Prostate gland (tissue), 2 donors: ENCODE measurements around the gene HADHA. TPM values are rescaled to one million over a fixed set of nuclear protein-coding genes. Genes with fewer than 3 reads are reported as not detected.
"Not testable (repeated sequence)": the region's sequence is repeated elsewhere in the genome, so short reads cannot be mapped to it uniquely, and the experiment has no call there.

Experiments used
- DNase-seq: peaks from one replicate; pipeline ENCODE4 v3.0.0-alpha.2; 2019; ENCODE audit warnings: low spot score
- H3K27ac ChIP-seq, 2 donors: fragments of 200-600 bp; sonication (generic); 2 replicates each; pipeline ENCODE4 v1.5.1; 2017 to 2019
- H3K27me3 ChIP-seq: fragments of 200-600 bp; sonication (generic); replicated peaks from 2 replicates; pipeline ENCODE4 v1.5.1; 2019; ENCODE audit not compliant: insufficient read depth
- H3K36me3 ChIP-seq, 2 donors: fragments of 200-600 bp; sonication (generic); 1 replicate in 1 of 2; 2 replicates in 1 of 2; pipeline versions ENCODE4 v1.5.1 to v1.8.1; 2017 to 2019
- H3K4me1 ChIP-seq: fragments of 200-600 bp; sonication (generic); replicated peaks from 2 replicates; pipeline ENCODE4 v1.5.1; 2019
- H3K4me3 ChIP-seq, 2 donors: fragments of 200-600 bp; sonication (generic); 2 replicates each; pipeline ENCODE4 v1.5.1; 2017 to 2019
- H3K9me3 ChIP-seq: fragments of 200-600 bp; sonication (generic); 2 replicates; pipeline ENCODE4 v1.5.1; 2017
- POLR2A ChIP-seq: fragments of 450-650 bp; IDR thresholded peaks from one replicate; pipeline ENCODE4 v1.6.1; 2016; ENCODE audit warnings: antibody characterized with exemption, mild to moderate bottlenecking
- POLR2AphosphoS5 ChIP-seq: sonication (generic); formaldehyde crosslinking; IDR thresholded peaks from one replicate; pipeline ENCODE4 v1.6.1; 2017; ENCODE audit warnings: antibody characterized with exemption
- WGBS: methylation state at CpG from one replicate; pipeline ENCODE4 v1.1.5; 2018; 5-methylcytosine and 5-hydroxymethylcytosine counted together
- intact Hi-C: fragments of 100-400 bp; cut with DNase I; formaldehyde crosslinking; loops from one replicate; pipeline ENCODE4 v1.14.2; 2022
- total RNA-seq, 2 donors: library from RNA; depleted of rRNA; stranded (reverse); fragments of >200 nt; gene quantifications; one replicate each; pipeline ENCODE4 v1.1.0, GENCODE V29; 2016
- TF ChIP-seq, protein P1 (sequence below), 4 experiments: fragments of 200-600 bp in 2 of 4; fragments of 450-650 bp in 2 of 4; sonication (generic) in 2 of 4; IDR thresholded peaks; 1 replicate in 3 of 4; 2 replicates in 1 of 4; pipeline ENCODE4 v1.5.1; 2016 to 2019; ENCODE audit warnings: antibody characterized with exemption in 4 of 4, mild to moderate bottlenecking in 2 of 4, moderate library complexity in 2 of 4

The HADHA gene
- total RNA-seq, 2 donors from 2014 or later, result 96.6 to 107 TPM

- WGBS, result 79% methylated on average over 14 of the region's 14 CpGs
- Histone ChIP-seq H3K4me1 (peaks cover 4% of the 10 kb centered on the region), H3K9me3 (no peaks in the 10 kb centered on the region), H3K4me3 (no peak overlapping the region), H3K27ac (no peak overlapping the region), H3K27me3 (no peaks in the 10 kb centered on the region), H3K36me3 (no peaks in the 10 kb centered on the region)
- DNase-seq, result no peak
- no peak for TF ChIP-seq POLR2A
- TF ChIP-seq POLR2AphosphoS5, result no peak
- TF ChIP-seq, protein P1, sequence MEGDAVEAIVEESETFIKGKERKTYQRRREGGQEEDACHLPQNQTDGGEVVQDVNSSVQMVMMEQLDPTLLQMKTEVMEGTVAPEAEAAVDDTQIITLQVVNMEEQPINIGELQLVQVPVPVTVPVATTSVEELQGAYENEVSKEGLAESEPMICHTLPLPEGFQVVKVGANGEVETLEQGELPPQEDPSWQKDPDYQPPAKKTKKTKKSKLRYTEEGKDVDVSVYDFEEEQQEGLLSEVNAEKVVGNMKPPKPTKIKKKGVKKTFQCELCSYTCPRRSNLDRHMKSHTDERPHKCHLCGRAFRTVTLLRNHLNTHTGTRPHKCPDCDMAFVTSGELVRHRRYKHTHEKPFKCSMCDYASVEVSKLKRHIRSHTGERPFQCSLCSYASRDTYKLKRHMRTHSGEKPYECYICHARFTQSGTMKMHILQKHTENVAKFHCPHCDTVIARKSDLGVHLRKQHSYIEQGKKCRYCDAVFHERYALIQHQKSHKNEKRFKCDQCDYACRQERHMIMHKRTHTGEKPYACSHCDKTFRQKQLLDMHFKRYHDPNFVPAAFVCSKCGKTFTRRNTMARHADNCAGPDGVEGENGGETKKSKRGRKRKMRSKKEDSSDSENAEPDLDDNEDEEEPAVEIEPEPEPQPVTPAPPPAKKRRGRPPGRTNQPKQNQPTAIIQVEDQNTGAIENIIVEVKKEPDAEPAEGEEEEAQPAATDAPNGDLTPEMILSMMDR (IDR thresholded peaks at IDR 0.05), result no peak
- intact Hi-C loops, result no loop called here
Measured at GRCh38 chr2:26169681-26170414, 74.6 kb downstream of the HADHA start.

- Histone ChIP-seq H3K27ac (no peak overlapping the region), H3K36me3 (no peaks in the 10 kb centered on the region), H3K27me3 (no peaks in the 10 kb centered on the region), H3K4me1 (peaks cover 4% of the 10 kb centered on the region), H3K9me3 (no peaks in the 10 kb centered on the region), H3K4me3 (no peak overlapping the region)
- DNase-seq, result no peak
- 89% methylated on average over 5 of the region's 5 CpGs for WGBS
- intact Hi-C loops, result no loop called here
- TF ChIP-seq, protein P1 (IDR thresholded peaks at IDR 0.05), result no peak
- no peak for TF ChIP-seq POLR2AphosphoS5
- TF ChIP-seq POLR2A, result no peak
Measured at GRCh38 chr2:26169226-26169625, 75.2 kb downstream of the HADHA start.

DNA sequence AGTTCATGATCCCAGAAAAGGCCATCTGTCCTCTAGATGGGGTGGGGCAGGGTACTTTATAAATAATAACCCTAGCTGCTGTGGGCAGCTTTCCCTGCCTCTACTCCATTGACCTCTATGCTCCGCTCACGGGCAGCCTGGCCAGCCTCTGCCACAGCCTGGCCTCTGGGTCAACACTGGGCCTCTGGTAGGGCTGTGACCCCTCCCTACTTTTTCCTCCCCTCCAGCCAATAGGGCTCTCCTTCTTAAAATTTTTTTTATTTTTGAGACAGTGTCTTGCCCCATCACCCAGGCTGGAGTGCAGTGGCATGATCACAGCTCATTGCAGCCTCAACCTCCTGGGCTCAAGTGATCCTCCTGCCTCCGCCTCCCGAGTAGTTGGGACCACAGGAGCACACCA is 75.6 kb downstream of the HADHA start:
- WGBS, result 96% methylated on average over 4 of the region's 4 CpGs

DNA sequence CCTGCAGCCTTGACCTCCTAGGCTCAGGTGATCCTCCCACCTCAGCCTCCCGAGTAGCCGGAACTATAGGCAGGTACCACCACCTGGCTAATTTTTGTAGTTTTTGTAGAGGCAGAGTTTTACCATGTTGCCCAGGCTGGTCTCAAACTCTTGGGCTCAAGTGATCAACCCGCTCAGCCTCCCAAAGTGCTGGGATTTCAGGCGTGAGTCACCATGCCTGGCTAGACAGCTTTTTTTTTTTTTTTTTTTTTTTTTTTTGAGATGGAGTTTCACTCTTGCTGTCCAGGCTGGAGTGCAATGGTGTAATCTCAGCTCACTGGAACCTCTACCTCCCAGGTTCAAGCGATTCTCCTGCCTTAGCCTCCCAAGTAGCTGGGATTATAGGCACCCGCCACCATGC is 77.9 kb downstream of the HADHA start:
- H3K27me3 ChIP-seq, H3K4me1 ChIP-seq, H3K36me3 ChIP-seq, intact Hi-C loops, H3K27ac ChIP-seq, H3K9me3 ChIP-seq, DNase-seq, H3K4me3 ChIP-seq: not testable (repeated sequence)
- WGBS, result 97% methylated on average over 6 of the region's 6 CpGs

More for the DNA sequence above, 75.6 kb downstream of the HADHA start:
- TF ChIP-seq POLR2A (no peak), POLR2AphosphoS5 (no peak)
- TF ChIP-seq, protein P1 (IDR thresholded peaks at IDR 0.05), result no peak
- H3K27me3 ChIP-seq, result no peaks in the 10 kb centered on the region
- H3K27ac ChIP-seq, result no peak overlapping the region
- intact Hi-C loops, result no loop called here
- peaks cover 2% of the 10 kb centered on the region for H3K4me1 ChIP-seq
- H3K36me3 ChIP-seq, result no peaks in the 10 kb centered on the region
- H3K9me3 ChIP-seq, result no peaks in the 10 kb centered on the region
- no peak for DNase-seq
- H3K4me3 ChIP-seq, result no peak overlapping the region

GRCh38 chr2:26165403-26165802 is 79.0 kb downstream of the HADHA start:
- TF ChIP-seq, protein P1 (IDR thresholded peaks at IDR 0.05), result no peak
- no peak for TF ChIP-seq POLR2A
- TF ChIP-seq POLR2AphosphoS5, result no peak
- Histone ChIP-seq H3K27ac (no peak overlapping the region), H3K36me3 (no peaks in the 10 kb centered on the region), H3K4me3 (no peak overlapping the region), H3K27me3 (no peaks in the 10 kb centered on the region), H3K4me1 (no peaks in the 10 kb centered on the region), H3K9me3 (no peaks in the 10 kb centered on the region)
- no peak for DNase-seq
- 91% methylated on average over 4 of the region's 4 CpGs for WGBS
- intact Hi-C loops, result no loop called here
